EL (cell line): ENCODE measurements around the gene ZBP1.
A peak's percentile ranks its signal among the peaks of the same experiment; 100 is the strongest.

Experiments
- DNase-seq: peaks from one replicate; pipeline ENCODE4 v3.0.0-alpha.2; 2016

Gene ZBP1

GRCh38 chr20:57596358-57596757 lies 23.9 kb downstream of the ZBP1 start:
- DNase-seq: no peak

- no peak for DNase-seq
Measured at GRCh38 chr20:57595041-57596030, 24.9 kb downstream of the ZBP1 start.

- DNase-seq: peak; percentile 21
Measured at GRCh38 chr20:57594092-57594951, 25.9 kb downstream of the ZBP1 start.

- no peak for DNase-seq
Measured at GRCh38 chr20:57593134-57593886, 26.9 kb downstream of the ZBP1 start.

GRCh38 chr20:57592263-57593092 lies 27.7 kb downstream of the ZBP1 start:
- no peak for DNase-seq

GRCh38 chr20:57591289-57592229 lies 28.7 kb downstream of the ZBP1 start:
- DNase-seq: no peak

- no peak for DNase-seq
Measured at GRCh38 chr20:57590485-57591288, 29.5 kb downstream of the ZBP1 start.

- DNase-seq: no peak
Measured at GRCh38 chr20:57589728-57590484, 30.3 kb downstream of the ZBP1 start.

- no peak for DNase-seq
Measured at GRCh38 chr20:57589123-57589727, 31.0 kb downstream of the ZBP1 start.

- no peak for DNase-seq
Measured at GRCh38 chr20:57588596-57588995, 31.6 kb downstream of the ZBP1 start.

- no peak for DNase-seq
Measured at GRCh38 chr20:57587989-57588377, 32.2 kb downstream of the ZBP1 start.

GRCh38 chr20:57587278-57587988 lies 32.8 kb downstream of the ZBP1 start:
- no peak for DNase-seq

- no peak for DNase-seq
Measured at GRCh38 chr20:57586943-57587277, 33.3 kb downstream of the ZBP1 start.

- no peak for DNase-seq
Measured at GRCh38 chr20:57586370-57586793, 33.8 kb downstream of the ZBP1 start.

- no peak for DNase-seq
Measured at GRCh38 chr20:57585466-57586213, 34.6 kb downstream of the ZBP1 start.

GRCh38 chr20:57584768-57585461 lies 35.3 kb downstream of the ZBP1 start:
- DNase-seq: no peak
